HG02763 (cell line): ENCODE measurements around the gene GLRX2.
"Not testable (repeated sequence)": the region's sequence is repeated elsewhere in the genome, so short reads cannot be mapped to it uniquely, and the experiment has no call there.

Experiments used
- ATAC-seq: cut with Tn5 transposase; IDR thresholded peaks from one replicate; pipeline ENCODE4 v1.9.1; 2021; ENCODE audit warnings: mild to moderate bottlenecking, moderate library complexity; ENCODE audit not compliant: unreplicated experiment

Gene GLRX2

GRCh38 chr1:193068013-193068412 is 37.2 kb downstream of the GLRX2 start:
- ATAC-seq, result no peak

DNA sequence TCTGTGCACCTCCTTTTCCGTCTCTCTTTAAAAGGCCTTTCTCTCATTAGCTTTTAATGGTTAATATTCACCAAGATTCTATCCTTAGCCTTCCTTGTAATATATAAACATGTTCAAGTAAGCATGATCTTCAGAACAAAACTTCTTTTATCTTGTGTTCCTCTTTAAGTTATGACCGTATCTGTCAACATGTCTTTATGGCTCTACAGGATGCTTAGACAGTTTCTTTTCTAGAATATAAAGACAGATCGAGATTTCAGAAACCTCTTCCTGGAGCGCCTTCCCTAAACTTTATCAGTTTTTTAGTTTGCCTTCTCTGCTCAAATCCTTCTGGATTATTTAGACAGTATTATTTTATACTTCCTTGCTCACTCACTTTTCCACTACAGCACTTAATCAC is 38.6 kb downstream of the GLRX2 start:
- ATAC-seq, result no peak

GRCh38 chr1:193065954-193066353 is 39.3 kb downstream of the GLRX2 start:
- ATAC-seq, result no peak

DNA sequence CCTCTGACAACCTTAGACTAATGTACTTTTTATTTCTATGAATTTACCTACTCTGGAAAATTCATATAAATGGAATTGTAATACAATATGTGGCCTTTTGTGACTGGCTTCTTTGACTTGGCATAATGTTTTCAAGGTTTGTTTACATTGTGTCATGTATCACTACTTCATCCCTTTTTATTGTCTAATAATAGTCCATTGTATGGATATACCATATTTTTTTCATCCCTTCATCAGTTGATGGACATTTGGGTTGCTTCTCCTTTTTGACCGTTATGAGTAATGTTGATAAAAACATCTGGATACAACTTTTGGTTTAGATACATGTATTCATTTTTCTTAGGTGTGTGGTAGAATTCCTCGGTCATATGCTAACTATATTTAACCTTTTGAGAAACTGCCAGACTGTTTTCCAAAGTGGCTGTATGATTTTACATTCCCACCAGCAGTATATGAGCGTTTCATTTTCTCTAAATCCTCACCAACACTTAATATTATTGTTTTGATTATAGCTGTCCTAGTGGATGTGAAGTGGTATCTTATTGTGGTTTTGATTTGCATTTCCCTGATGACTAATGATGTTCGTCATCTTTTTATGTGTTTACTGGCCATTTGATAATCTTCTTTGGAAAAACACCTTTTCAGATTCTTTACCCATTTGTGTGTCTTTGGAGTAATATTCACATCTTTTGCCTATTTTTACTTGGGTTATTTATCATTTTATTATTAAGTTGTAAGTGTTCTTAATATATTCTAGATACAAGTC is 42.3 kb downstream of the GLRX2 start:
- no peak for ATAC-seq

DNA sequence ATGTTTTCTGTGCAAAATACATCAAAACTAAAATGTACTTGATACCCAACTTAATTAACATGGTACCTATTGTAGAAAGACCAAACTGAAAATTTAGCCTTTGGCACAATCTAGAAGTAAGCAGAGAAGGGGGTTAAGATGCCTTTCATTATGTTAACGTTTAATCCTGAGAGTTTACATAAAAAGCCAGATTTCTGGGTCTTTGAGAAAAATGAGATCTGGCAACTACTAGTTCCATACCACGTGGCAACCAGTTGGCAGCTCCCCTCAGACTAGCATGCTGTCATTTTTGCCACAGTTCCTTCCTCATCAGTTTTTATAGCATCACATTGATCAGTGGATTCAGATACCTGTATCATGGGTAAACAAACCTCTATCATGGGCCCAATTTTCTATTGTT is 44.3 kb downstream of the GLRX2 start:
- no peak for ATAC-seq

DNA sequence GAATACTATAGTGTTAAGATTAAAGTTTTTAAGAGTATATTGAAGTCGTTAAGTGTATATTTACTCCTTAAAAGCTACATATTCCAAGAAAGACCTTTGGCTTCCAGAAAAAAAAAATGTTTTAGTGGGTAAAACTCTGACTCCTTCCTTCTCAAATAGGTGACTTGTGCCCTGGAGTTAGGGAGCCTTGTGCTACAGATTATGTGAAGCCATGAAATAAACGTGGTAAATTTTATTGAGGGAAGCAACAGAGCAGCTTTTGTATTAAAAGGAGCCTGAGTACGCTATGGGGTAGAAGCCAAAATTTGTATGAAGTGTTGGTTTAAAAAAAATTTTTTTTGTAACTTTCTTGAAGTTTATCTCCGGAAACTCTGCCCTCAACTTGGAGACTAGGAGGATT is 44.8 kb downstream of the GLRX2 start:
- ATAC-seq, result no peak

DNA sequence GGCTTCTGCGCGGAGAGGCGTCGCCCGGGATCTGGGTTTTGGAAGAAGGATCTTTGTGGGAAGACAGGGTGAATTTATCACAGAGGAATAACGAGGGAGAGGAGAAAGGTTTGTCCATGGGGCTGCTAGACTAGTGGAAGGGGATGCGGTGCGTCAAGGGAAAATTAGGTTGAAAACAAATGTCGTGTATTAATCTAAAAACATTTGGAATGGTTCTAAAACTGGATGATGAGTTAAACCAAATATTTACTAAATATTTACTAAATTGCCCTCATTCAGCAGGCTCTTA is 45.2 kb downstream of the GLRX2 start:
- ATAC-seq, result no peak

GRCh38 chr1:193059282-193060114 is 45.7 kb downstream of the GLRX2 start, which contains the start of the genes RO60 and UCHL5:
Gene RO60 (plus strand): TSS chr1:193059612. CDS start chr1:193069055, 9,443 bp downstream.
Gene UCHL5 (minus strand): TSS chr1:193059360. CDS start chr1:193059260, 100 bp downstream.
- ATAC-seq, result peak; percentile 94

GRCh38 chr1:193058529-193059281 is 46.5 kb downstream of the GLRX2 start:
- ATAC-seq, result peak; percentile 44

DNA sequence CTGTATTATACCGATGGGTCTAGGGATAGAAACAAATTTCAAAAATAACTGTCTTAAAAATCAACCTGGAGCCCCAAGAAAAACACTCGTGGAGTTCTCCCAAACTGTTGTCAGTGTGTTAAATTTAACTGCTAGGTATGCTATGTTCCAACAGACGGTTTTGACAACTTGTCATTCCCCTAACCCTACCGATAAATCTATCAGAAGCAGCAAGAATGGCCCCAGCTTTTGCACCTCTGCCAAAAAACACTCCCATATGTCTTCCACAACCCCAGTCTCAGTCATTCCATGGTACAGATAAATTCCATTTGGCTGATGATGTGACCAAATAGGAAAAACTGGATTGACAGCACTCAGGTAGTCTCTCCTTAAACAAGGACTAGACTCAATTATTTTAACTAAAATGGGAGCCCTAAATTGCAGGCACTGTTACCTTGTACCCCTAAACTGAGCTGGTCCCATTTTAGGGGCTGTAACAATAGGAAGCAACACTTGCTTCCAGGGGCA is 51.0 kb downstream of the GLRX2 start:
- ATAC-seq, result no peak

- not testable (repeated sequence) for ATAC-seq
These were observed 56.3 kb downstream of the GLRX2 start for GRCh38 chr1:193048913-193049312.
